GM20431 (cell line): Measurements from ENCODE around the gene TTC16.

Source experiments
- in situ Hi-C: fragments of 300-500 bp; cut with MseI, MboI; formaldehyde crosslinking; loops from one replicate; pipeline ENCODE4 v1.15.0; 2020; ENCODE audit warnings: low sequenced_read_pairs; ENCODE audit not compliant: unreplicated experiment

TTC16 gene

GRCh38 chr9:127762111-127762676, 46.3 kb downstream of the TTC16 start:
- in situ Hi-C loops: no loop called here

- in situ Hi-C loops: no loop called here
Observed at GRCh38 chr9:127763918-127764384, 48.1 kb downstream of the TTC16 start.

- in situ Hi-C loops: no loop called here
Observed at GRCh38 chr9:127765418-127765817, 49.5 kb downstream of the TTC16 start.

- in situ Hi-C loops: no loop called here
Observed at GRCh38 chr9:127767410-127767809, 51.5 kb downstream of the TTC16 start.

GRCh38 chr9:127767909-127768331, 52.0 kb downstream of the TTC16 start:
- in situ Hi-C loops: no loop called here

GRCh38 chr9:127768698-127769097, 52.8 kb downstream of the TTC16 start:
- in situ Hi-C loops: no loop called here

- in situ Hi-C loops: no loop called here
Observed at GRCh38 chr9:127769101-127769500, 53.2 kb downstream of the TTC16 start.

- in situ Hi-C loops: no loop called here
Observed at GRCh38 chr9:127769929-127770582, 54.2 kb downstream of the TTC16 start.

- in situ Hi-C loops: no loop called here
Observed at GRCh38 chr9:127770583-127770904, 54.7 kb downstream of the TTC16 start.

GRCh38 chr9:127770905-127771569, 55.2 kb downstream of the TTC16 start:
- in situ Hi-C loops: no loop called here

GRCh38 chr9:127771570-127772189, 55.8 kb downstream of the TTC16 start:
- in situ Hi-C loops: no loop called here

- in situ Hi-C loops: no loop called here
Observed at GRCh38 chr9:127772603-127773002, 56.7 kb downstream of the TTC16 start.

GRCh38 chr9:127773272-127773671, 57.4 kb downstream of the TTC16 start:
- in situ Hi-C loops: no loop called here

GRCh38 chr9:127773981-127774380, 58.1 kb downstream of the TTC16 start:
- in situ Hi-C loops: no loop called here

GRCh38 chr9:127776195-127776923, 60.5 kb downstream of the TTC16 start:
- in situ Hi-C loops: no loop called here

GRCh38 chr9:127776924-127777289, 61.0 kb downstream of the TTC16 start:
- in situ Hi-C loops: no loop called here

GRCh38 chr9:127777368-127777980, 61.6 kb downstream of the TTC16 start:
- in situ Hi-C loops: no loop called here

- in situ Hi-C loops: no loop called here
Observed at GRCh38 chr9:127778280-127779135, 62.6 kb downstream of the TTC16 start, which contains the start of gene SH2D3C. Gene SH2D3C (minus strand): TSS chr9:127778666. CDS start chr9:127778627, 39 bp downstream.
